Ovary (tissue), 9 donors: ENCODE data around the gene SIK3. TPM values are rescaled to one million over a fixed set of nuclear protein-coding genes. Genes with fewer than 3 reads are reported as not detected.

ENCODE experiments used
- DNase-seq, 5 donors: peaks; one replicate each; pipeline ENCODE4 v3.0.0-alpha.2; 2019 to 2020
- H3K27ac ChIP-seq, 2 donors: fragments of 200-600 bp; one replicate each; pipeline versions ENCODE4 v1.5.1 to v1.8.0; 2019 to 2022
- H3K27me3 ChIP-seq: fragments of 200-600 bp; one replicate; pipeline ENCODE4 v1.8.0; 2022
- H3K36me3 ChIP-seq: fragments of 200-600 bp; sonication (generic); one replicate; pipeline ENCODE4 v1.5.1; 2019
- H3K4me1 ChIP-seq: one replicate; pipeline ENCODE4 v1.8.1; 2013; ENCODE audit warnings: mild to moderate bottlenecking, moderate library complexity; ENCODE audit not compliant: insufficient read depth
- H3K4me3 ChIP-seq: fragments of 200-600 bp; sonication (generic); one replicate; pipeline ENCODE4 v1.5.1; 2017
- H3K9me3 ChIP-seq, 2 donors: fragments of 200-600 bp in 1 of 2; sonication (generic) in 1 of 2; one replicate each; pipeline versions ENCODE4 v1.5.1 to v1.8.1; 2013 to 2019; ENCODE audit warnings: mild to moderate bottlenecking in 1 of 2, moderate library complexity in 1 of 2
- CTCF ChIP-seq, 3 donors: fragments of 450-650 bp in 2 of 3; fragments of 200-600 bp in 1 of 3; IDR thresholded peaks; one replicate each; pipeline versions ENCODE4 v1.5.1 to v1.8.0; 2016 to 2022; ENCODE audit warnings: antibody characterized with exemption in 3 of 3, mild to moderate bottlenecking in 1 of 3
- EP300 ChIP-seq: sonication (generic); formaldehyde crosslinking; IDR thresholded peaks from one replicate; pipeline ENCODE4 v1.6.1; 2017; ENCODE audit warnings: antibody characterized with exemption
- POLR2A ChIP-seq: fragments of 450-650 bp; IDR thresholded peaks from one replicate; pipeline ENCODE4 v1.6.1; 2017; ENCODE audit warnings: antibody characterized with exemption, mild to moderate bottlenecking, moderate library complexity
- WGBS, 3 donors: extraction: QIAGEN DNeasy Blood & Tissue Kit in 1 of 3; methylation state at CpG; one replicate each; pipeline versions ENCODE4 v1.1.5 to v1.1.7; 2013 to 2017; 5-methylcytosine and 5-hydroxymethylcytosine counted together
- intact Hi-C, 4 donors: fragments of 100-400 bp; cut with DNase I; formaldehyde crosslinking; loops; one replicate each; pipeline versions ENCODE4 v1.11.0 to v1.15.1; 2022 to 2023
- polyA plus RNA-seq, 2 donors: library from polyadenylated mRNA; stranded (reverse); fragments of 200-250 nt in 1 of 2; fragments of 350-450 nt in 1 of 2; fragmentation: Illumina TruSeq in 1 of 2; extraction: RNeasy Lipid Tissue Mini Kit (QIAGEN cat#74804) in 1 of 2; gene quantifications; one replicate each; pipeline ENCODE4 v1.2.3, GENCODE V29; 2013 to 2014
- total RNA-seq, 7 donors: library from RNA; depleted of rRNA in 2 of 7; stranded (reverse); fragments of >200 nt in 2 of 7; fragmentation: NEBNext Ultra II Directional in 3 of 7; extraction: Animal tissue kit (Norgen Biotek cat#: 25700) in 3 of 7; gene quantifications; one replicate each; pipeline versions ENCODE4 v1.1.0 to v1.2.4, GENCODE V29; 2016 to 2023
- donor health status: DM: no; HTN: no; CAD: no; lungs with moderate emphysema.
- donor health status: DM: no; HTN: no; CAD: no.
- donor health status: Bipolar disorder and iron deficiency.
- donor health status: DM: yes; HTN: yes; CAD: no.
- donor health status: DM: no; HTN: no; CAD: no.
- donor health status: DM: yes; HTN: yes; CAD: no.

Gene SIK3
- total and polyA plus RNA-seq, 9 donors, result 18.3 to 134 (median 56.2) TPM

GRCh38 chr11:116798368-116798767, 299.9 kb downstream of the SIK3 start:
- WGBS, 3 donors, result 82 to 86% (median 84%) methylated on average over 5 of the region's 5 CpGs
- Histone ChIP-seq H3K27me3 (no peaks in the 10 kb centered on the region), H3K4me3 (no peak overlapping the region), H3K4me1 (no peaks in the 10 kb centered on the region), H3K27ac (no peak overlapping the region), H3K9me3 (no peaks in the 10 kb centered on the region), H3K36me3 (no peaks in the 10 kb centered on the region)
- intact Hi-C loops, result loop anchor here in 1 of 4 donors (10.0 kb wide), 1 partner anchor 426 kb away; no protein-coding TSS in a partner anchor
- no peak for DNase-seq
- TF ChIP-seq POLR2A (no peak), EP300 (no peak), CTCF (IDR thresholded peaks at IDR 0.05) (no peak)

GRCh38 chr11:116797816-116798215, 300.4 kb downstream of the SIK3 start:
- Histone ChIP-seq H3K27me3 (no peaks in the 10 kb centered on the region), H3K4me1 (no peaks in the 10 kb centered on the region), H3K36me3 (no peaks in the 10 kb centered on the region), H3K27ac (no peak overlapping the region), H3K4me3 (no peak overlapping the region), H3K9me3 (no peaks in the 10 kb centered on the region)
- intact Hi-C loops, result loop anchor here in 1 of 4 donors (10.0 kb wide), 1 partner anchor 427 kb away; no protein-coding TSS in a partner anchor
- DNase-seq, result no peak
- TF ChIP-seq CTCF (IDR thresholded peaks at IDR 0.05) (no peak), EP300 (no peak), POLR2A (no peak)
- WGBS, 3 donors, result 68 to 69% (median 69%) methylated on average over 5 of the region's 5 CpGs

GRCh38 chr11:116796548-116796947, 301.7 kb downstream of the SIK3 start:
- Histone ChIP-seq H3K4me3 (no peak overlapping the region), H3K9me3 (no peaks in the 10 kb centered on the region), H3K27ac (no peak overlapping the region), H3K4me1 (peaks cover 2% of the 10 kb centered on the region), H3K27me3 (no peaks in the 10 kb centered on the region), H3K36me3 (no peaks in the 10 kb centered on the region)
- DNase-seq, result no peak
- TF ChIP-seq POLR2A, result no peak
- TF ChIP-seq EP300, result no peak
- TF ChIP-seq CTCF (IDR thresholded peaks at IDR 0.05), result no peak
- intact Hi-C loops, result loop anchor here in 1 of 4 donors (10.0 kb wide), 1 partner anchor 428 kb away; no protein-coding TSS in a partner anchor
- 80 to 94% (median 87%) methylated on average over 1 of the region's 1 CpG for WGBS, 3 donors

GRCh38 chr11:116794851-116795250, 303.4 kb downstream of the SIK3 start:
- Histone ChIP-seq H3K4me3 (no peak overlapping the region), H3K9me3 (no peaks in the 10 kb centered on the region), H3K4me1 (peaks cover 4% of the 10 kb centered on the region), H3K36me3 (no peaks in the 10 kb centered on the region), H3K27me3 (no peaks in the 10 kb centered on the region), H3K27ac (no peak overlapping the region)
- no peak for DNase-seq
- intact Hi-C loops, result loop anchor here (5.0 to 10.0 kb wide), 4 partner anchors 37 to 437 kb away; partner anchors contain the start of genes APOA1 (in 3 of the 4), PCSK7 (in 1 of the 4) and RNF214 (in 1 of the 4)
- TF ChIP-seq CTCF (IDR thresholded peaks at IDR 0.05) (no peak), POLR2A (no peak), EP300 (no peak)
- WGBS, 3 donors, result 75 to 87% (median 85%) methylated on average over 2 of the region's 2 CpGs
